IPS-20b (cell line): ENCODE data around the gene CIBAR2.
A peak's percentile ranks its signal among the peaks of the same experiment; 100 is the strongest.

Source experiments
- H3K27ac ChIP-seq: one replicate; pipeline ENCODE4 v1.5.1; 2013; ENCODE audit warnings: low read length
- H3K27me3 ChIP-seq: 2 replicates; pipeline ENCODE4 v1.6.1; 2013; ENCODE audit warnings: mild to moderate bottlenecking, low read length, inconsistent platforms; ENCODE audit not compliant: insufficient read depth
- H3K36me3 ChIP-seq: 2 replicates; pipeline ENCODE4 v1.6.1; 2013; ENCODE audit warnings: low read depth, mild to moderate bottlenecking, inconsistent platforms, low read length, moderate library complexity; ENCODE audit not compliant: insufficient read depth
- H3K4me1 ChIP-seq: 2 replicates; pipeline ENCODE4 v1.6.1; 2013; ENCODE audit warnings: mild to moderate bottlenecking, control low read depth, inconsistent platforms, low read length, moderate library complexity; ENCODE audit not compliant: insufficient read depth
- H3K4me3 ChIP-seq: 2 replicates; pipeline ENCODE4 v1.5.1; 2013; ENCODE audit warnings: mild to moderate bottlenecking, low read length, inconsistent platforms
- H3K9ac ChIP-seq: 2 replicates; pipeline ENCODE4 v1.6.1; 2013; ENCODE audit warnings: low read depth, mild to moderate bottlenecking, inconsistent platforms, low read length, moderate library complexity
- H3K9me3 ChIP-seq: 2 replicates; pipeline ENCODE4 v1.6.1; 2013; ENCODE audit warnings: mild to moderate bottlenecking, low read depth, low read length, inconsistent platforms; ENCODE audit not compliant: insufficient read depth

CIBAR2 gene

DNA sequence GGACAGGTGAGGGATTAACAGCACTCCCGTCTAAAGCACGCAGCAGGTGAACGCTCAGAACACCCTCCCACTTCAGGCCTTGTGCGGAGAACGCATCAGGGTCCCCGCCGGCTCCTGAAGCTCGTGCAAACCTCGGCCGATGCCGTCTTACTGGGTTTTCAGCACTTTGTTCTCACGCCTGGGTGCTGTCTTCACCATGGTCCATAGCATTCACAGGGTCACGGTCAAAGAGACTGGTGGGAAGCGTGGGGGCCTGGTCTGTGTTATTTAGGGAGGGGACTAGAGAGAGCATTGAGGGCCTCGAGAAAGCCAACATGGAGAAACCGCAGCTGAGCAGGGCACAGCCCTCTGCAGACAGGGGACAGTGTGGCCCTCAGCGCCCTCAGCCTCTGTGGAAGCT lies 26.6 kb downstream of the CIBAR2 start:
- Histone ChIP-seq H3K27me3 (peaks cover 49% of the 10 kb centered on the region), H3K27ac (no peak overlapping the region), H3K9ac (no peak overlapping the region), H3K9me3 (no peaks in the 10 kb centered on the region), H3K36me3 (no peaks in the 10 kb centered on the region), H3K4me1 (peaks cover 18% of the 10 kb centered on the region), H3K4me3 (no peak overlapping the region)

DNA sequence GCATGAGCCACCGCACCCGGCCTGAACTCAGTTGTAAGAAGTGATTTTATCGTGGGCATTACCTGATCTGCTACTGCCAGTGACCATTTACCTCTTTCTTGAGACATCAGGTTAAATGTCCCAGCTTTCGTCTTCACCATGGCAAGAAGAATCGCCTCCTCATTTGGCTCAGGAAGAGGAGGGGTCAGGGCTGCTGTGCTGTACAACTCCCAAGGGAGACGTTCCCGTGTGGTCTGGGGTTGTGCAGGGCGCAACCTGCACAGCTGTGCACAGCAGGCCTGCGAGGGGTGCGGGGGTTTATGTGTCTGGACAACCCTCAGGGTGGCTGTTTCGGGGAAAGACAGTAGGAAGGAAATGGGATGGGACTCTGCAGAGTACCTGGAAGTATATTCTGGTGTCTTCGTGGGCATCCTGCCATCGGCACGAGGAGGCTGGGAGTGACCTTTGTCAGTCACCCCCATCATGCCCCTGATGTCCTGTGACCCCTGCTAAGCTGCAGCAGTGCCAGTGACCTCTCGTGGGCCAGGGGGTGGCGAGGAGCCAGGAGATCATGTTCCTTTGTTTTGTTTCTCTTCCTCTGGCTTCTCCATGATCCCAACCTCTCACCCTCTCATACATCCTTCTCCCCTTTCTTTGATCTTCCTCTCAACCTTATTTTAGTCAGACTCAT lies 27.3 kb downstream of the CIBAR2 start:
- Histone ChIP-seq H3K27ac (no peak overlapping the region), H3K9ac (no peak overlapping the region), H3K4me3 (no peak overlapping the region), H3K27me3 (peaks cover 53% of the 10 kb centered on the region), H3K9me3 (no peaks in the 10 kb centered on the region), H3K36me3 (no peaks in the 10 kb centered on the region), H3K4me1 (peaks cover 18% of the 10 kb centered on the region)

DNA sequence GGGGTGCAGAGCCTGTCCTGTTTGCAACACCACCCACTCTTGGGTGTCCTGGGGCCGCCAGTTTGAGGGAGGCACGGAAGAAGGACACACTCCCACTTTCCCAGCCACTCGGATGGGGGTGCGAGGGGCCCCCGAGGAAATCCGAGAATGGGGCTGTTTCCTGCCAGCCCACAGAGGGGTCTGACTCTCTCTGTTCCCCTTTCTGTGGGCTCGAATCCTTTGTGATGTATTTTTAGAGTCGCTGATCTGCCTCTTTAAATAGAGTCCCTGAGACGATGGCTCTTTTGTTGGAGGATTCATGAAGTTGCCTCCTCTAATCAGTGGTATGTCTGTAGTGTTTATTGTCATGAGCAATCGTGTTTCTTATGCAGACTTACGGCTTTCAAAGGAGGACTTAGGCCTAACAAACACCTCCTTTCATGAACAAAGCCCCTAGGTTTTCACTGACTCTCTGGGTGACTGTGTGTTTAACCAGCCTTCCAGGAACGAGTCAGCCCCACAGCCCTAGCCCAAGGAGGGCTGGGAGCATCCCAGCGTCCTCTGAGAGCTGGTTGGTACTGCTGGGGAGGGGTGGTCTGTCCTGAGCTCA lies 29.1 kb downstream of the CIBAR2 start:
- Histone ChIP-seq H3K9ac (peak overlapping the region; percentile 22; the same call in 1 of the 2 replicates), H3K27ac (no peak overlapping the region), H3K4me1 (peaks cover 18% of the 10 kb centered on the region), H3K4me3 (peak overlapping the region; percentile 51; the same call in 1 of the 2 replicates), H3K36me3 (peaks cover 8% of the 10 kb centered on the region; the same call in 1 of the 2 replicates), H3K27me3 (peaks cover 71% of the 10 kb centered on the region), H3K9me3 (no peaks in the 10 kb centered on the region)

DNA sequence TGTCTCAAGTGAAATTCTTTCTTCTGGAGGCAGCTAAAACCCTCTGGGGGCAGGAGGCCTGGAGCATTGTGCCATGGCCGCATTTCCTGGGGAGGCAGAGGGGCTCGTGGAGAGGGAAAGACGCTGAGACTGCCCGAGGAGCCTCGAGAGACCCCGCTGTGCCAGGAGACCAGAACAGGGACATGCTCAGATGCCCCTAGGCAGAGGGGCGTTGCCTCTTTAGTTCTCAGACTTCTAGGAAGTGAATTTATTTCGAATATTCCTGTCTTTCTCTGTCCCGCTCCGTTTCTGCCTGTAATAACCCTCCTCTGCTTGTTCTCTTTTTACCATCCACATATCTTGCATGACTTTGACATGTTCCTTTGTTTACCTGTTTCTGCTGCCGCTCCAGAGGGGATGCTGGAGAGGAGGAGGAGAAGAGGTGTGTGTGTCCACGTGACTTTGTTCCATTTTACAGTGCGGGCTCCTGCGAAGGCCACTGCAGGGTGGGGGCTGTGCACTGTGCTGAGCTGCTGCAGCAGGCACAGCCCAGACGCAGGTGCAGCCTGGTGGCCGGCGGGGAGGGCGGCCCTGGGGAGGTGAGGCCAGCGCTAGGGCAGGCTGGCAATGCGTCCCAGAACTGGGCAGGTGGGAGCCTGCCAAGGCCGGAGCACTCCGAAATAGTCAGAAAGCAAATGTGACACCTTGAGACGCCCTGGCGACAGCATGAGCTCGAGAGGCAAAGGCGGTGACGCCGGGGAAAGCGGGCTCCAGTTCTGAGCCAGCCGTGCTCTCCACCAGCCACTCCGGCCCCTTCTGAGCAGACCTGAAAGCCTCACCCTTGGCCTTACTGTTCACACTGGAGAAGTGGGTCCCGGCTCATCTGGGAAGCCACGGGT lies 29.9 kb downstream of the CIBAR2 start:
- no peaks in the 10 kb centered on the region for H3K9me3 ChIP-seq
- H3K4me3 ChIP-seq, result peak overlapping the region; percentile 51; the same call in 1 of the 2 replicates
- no peak overlapping the region for H3K27ac ChIP-seq
- H3K27me3 ChIP-seq, result peaks cover 78% of the 10 kb centered on the region
- H3K9ac ChIP-seq, result peak overlapping the region; percentile 22; the same call in 1 of the 2 replicates
- peaks cover 8% of the 10 kb centered on the region; the same call in 1 of the 2 replicates for H3K36me3 ChIP-seq
- peaks cover 18% of the 10 kb centered on the region for H3K4me1 ChIP-seq

DNA sequence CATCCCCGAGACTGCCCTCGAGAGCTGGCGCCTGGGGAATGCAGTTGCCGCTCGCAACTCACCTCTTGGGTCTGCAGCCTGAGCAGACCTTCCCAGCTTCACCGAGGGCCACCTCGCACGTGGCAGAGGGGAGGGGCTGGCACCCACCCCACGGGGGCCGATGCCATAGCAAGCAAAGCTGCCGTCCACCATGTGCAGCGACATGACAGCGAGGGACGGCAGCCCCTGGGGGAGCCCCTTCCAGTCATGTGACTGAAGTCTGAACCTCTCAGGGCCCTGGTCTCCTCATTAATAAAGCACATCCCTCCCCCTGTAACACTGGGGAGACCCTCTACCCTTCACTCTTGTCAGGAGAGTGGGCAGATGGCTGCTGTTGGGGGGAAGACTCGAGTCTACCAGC lies 30.5 kb downstream of the CIBAR2 start:
- Histone ChIP-seq H3K27ac (no peak overlapping the region), H3K36me3 (peaks cover 8% of the 10 kb centered on the region; the same call in 1 of the 2 replicates), H3K9ac (no peak overlapping the region), H3K27me3 (peaks cover 78% of the 10 kb centered on the region), H3K9me3 (no peaks in the 10 kb centered on the region), H3K4me1 (peaks cover 18% of the 10 kb centered on the region), H3K4me3 (peak overlapping the region; percentile 51; the same call in 1 of the 2 replicates)

DNA sequence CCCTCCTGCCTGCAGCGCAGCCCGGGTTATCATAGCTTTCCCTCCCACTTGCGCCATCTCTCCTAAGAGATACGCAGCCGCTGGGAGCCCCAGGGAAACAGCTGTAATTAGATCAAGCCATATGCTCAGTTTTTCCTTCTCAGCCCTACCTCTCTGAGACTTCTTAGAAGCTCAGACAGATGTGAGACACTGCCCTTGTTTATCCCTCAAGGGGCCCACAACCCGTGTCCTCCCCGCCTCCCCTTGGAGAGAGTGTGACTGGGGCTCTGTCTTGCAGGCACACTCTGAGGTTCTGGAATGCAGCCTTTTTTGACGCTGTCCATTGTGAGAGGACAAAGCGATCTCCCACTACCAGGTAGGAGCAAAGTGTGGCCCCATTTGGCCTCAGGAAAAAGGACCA lies 31.2 kb downstream of the CIBAR2 start:
- Histone ChIP-seq H3K9ac (no peak overlapping the region), H3K4me3 (no peak overlapping the region; the same call in 1 of the 2 replicates), H3K9me3 (no peaks in the 10 kb centered on the region), H3K4me1 (peaks cover 18% of the 10 kb centered on the region), H3K27ac (no peak overlapping the region), H3K36me3 (peaks cover 8% of the 10 kb centered on the region; the same call in 1 of the 2 replicates), H3K27me3 (peaks cover 80% of the 10 kb centered on the region)

DNA sequence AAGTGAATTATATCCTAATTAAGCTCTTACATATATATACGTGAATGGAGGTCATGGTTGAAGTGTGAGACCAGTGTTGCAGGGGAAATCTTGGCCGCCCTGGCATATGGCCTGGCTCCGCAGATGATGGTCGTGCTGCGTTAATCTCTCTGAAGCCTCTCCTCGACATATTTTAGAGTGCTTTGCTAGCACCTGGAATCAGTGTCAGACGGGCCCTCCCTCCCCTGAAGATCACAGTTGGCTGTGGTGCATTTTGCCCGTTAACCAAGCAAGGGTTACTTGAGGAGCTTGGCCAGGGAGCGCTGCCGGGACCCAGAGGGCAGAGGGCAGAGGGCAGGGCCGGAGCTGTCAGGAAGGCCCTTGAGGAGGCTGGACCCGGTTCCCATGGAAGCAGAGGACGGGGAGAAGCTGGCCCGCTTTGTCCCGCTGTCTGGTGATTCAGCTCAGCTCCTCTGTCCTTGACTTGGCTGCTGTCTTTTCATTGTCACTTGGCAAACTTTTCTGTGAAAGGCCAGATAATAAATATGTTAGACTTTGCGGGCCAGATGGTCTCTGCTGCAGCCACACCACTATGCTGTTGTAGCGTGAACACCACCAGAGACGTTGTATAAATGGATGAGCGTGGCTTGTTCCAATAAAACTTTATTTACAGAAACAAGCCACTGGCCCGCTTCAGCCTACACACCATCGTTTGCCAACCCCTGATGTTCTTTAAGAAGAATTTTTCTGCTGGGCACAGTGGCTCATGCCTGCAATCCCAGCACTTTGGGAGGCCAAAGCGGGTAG lies 32.3 kb downstream of the CIBAR2 start:
- Histone ChIP-seq H3K4me3 (no peak overlapping the region), H3K27me3 (peaks cover 77% of the 10 kb centered on the region), H3K9me3 (no peaks in the 10 kb centered on the region), H3K27ac (no peak overlapping the region), H3K9ac (no peak overlapping the region), H3K4me1 (peaks cover 23% of the 10 kb centered on the region), H3K36me3 (peaks cover 8% of the 10 kb centered on the region; the same call in 1 of the 2 replicates)

DNA sequence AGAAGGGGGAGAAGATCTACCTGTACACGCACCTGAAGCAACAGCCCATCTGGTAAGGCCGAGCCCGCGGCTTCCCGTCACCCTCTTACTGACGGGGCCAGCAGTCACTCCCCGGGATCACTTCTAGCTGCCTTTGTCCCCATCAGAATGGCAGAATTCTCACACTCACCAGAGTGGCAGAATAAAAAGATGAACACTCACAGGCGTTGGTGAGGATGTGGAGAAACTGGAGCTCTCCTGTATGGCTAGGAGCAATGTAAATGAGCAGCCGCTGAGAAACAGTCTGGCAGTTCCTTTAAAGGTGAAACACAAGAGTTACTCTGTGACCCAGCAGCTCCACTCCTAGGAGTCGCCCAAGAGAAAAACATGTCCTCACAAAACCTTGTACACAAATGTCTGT lies 33.3 kb downstream of the CIBAR2 start:
- Histone ChIP-seq H3K4me1 (peaks cover 23% of the 10 kb centered on the region), H3K27me3 (peaks cover 67% of the 10 kb centered on the region), H3K9ac (no peak overlapping the region), H3K4me3 (no peak overlapping the region), H3K36me3 (peaks cover 8% of the 10 kb centered on the region; the same call in 1 of the 2 replicates), H3K27ac (no peak overlapping the region), H3K9me3 (no peaks in the 10 kb centered on the region)

DNA sequence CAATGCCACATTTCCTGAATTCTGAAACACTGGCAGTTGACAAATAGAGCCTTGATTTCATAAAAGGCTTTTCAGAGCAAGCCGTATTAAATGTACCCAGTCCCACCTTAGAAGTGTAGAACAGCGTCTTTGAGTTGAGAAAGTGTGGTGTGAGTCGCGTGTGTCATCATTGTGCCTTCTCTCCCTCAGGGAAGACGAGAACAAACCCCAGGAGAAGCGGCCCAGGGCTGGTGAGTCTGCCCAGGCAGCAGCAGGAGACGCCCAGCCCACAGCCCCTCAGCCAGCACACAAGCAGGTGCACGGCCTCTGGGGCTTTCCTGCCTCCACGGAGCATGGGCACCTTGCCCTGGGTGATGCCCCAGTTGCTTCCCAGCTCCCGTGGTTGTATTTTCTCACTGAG lies 34.0 kb downstream of the CIBAR2 start:
- peaks cover 18% of the 10 kb centered on the region for H3K4me1 ChIP-seq

DNA sequence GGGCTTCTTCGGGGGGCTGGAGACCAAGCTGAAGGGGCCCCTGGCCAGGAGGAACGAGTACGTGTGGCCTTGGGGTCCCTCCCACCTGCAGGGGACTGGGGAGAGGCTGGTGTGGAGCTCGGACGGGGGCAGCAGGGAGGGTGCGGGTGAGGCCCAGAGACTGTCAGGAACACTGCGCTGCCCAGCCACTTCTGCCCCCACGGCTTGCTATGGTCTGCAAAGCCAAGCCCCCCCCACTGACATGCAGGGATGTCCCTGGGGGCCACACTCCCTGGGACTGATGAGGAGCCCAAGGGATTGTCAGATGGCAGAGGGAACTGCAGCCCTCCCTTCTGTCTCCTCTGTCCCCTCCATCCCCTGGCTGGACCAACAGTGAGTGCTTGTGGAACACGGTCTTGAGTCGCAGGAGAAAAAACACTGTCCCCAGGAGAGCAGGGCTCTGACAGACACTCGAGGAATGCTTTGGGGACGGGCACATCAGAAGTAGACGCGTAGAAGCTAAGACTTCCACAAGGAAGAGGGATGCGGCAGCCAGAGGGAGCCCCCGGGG lies 34.6 kb downstream of the CIBAR2 start:
- no peak overlapping the region for H3K27ac ChIP-seq
- peaks cover 18% of the 10 kb centered on the region for H3K4me1 ChIP-seq
- peaks cover 63% of the 10 kb centered on the region for H3K27me3 ChIP-seq
- H3K36me3 ChIP-seq, result peaks cover 8% of the 10 kb centered on the region; the same call in 1 of the 2 replicates
- H3K9ac ChIP-seq, result no peak overlapping the region
- H3K9me3 ChIP-seq, result no peaks in the 10 kb centered on the region
- no peak overlapping the region for H3K4me3 ChIP-seq

More for the DNA sequence above, 34.0 kb downstream of the CIBAR2 start:
- H3K27ac ChIP-seq, result no peak overlapping the region
- peaks cover 8% of the 10 kb centered on the region; the same call in 1 of the 2 replicates for H3K36me3 ChIP-seq
- H3K4me3 ChIP-seq, result no peak overlapping the region
- no peak overlapping the region for H3K9ac ChIP-seq
- peaks cover 67% of the 10 kb centered on the region for H3K27me3 ChIP-seq
- H3K9me3 ChIP-seq, result no peaks in the 10 kb centered on the region

DNA sequence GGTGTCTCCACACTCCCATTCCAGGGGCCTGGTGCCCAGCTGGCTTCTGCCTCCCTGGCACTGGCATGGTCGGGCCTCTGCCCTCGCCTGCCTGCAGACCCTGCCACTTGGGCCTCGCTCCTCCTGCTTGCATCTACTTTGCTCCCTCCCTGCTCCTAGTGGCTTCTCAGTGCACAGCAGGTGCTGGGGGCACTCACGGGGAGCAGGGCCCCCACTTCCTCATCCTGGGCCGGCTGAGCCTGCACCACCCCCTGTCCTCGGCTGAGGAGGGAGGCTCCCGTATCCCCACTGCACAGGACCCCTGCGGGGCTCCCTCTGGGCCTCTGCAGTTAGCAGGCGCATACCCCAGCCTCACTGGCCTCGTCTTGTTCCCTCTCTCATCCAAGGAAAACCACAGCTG lies 35.2 kb downstream of the CIBAR2 start:
- H3K9ac ChIP-seq, result no peak overlapping the region
- H3K9me3 ChIP-seq, result no peaks in the 10 kb centered on the region
- H3K4me1 ChIP-seq, result peaks cover 16% of the 10 kb centered on the region
- peaks cover 57% of the 10 kb centered on the region for H3K27me3 ChIP-seq
- H3K36me3 ChIP-seq, result peaks cover 8% of the 10 kb centered on the region; the same call in 1 of the 2 replicates
- H3K27ac ChIP-seq, result no peak overlapping the region
- H3K4me3 ChIP-seq, result no peak overlapping the region
